ENCODE measurements around the gene C5orf46. TPM values are rescaled to one million over a fixed set of nuclear protein-coding genes. Genes with fewer than 3 reads are reported as not detected.

Gene C5orf46
- total RNA-seq, 4 donors from 2014 or later = 28.2 to 130 (median 86.4) TPM

GRCh38 chr5:147857302-147858129 is 48.8 kb downstream of the C5orf46 start:
- Histone ChIP-seq H3K27me3 (no peaks in the 10 kb centered on the region), H3K36me3 (no peaks in the 10 kb centered on the region), H3K4me1 (no peaks in the 10 kb centered on the region), H3K9me3 (no peaks in the 10 kb centered on the region), H3K27ac (no peak overlapping the region), H3K4me3 (no peak overlapping the region)
- TF ChIP-seq, protein P1, sequence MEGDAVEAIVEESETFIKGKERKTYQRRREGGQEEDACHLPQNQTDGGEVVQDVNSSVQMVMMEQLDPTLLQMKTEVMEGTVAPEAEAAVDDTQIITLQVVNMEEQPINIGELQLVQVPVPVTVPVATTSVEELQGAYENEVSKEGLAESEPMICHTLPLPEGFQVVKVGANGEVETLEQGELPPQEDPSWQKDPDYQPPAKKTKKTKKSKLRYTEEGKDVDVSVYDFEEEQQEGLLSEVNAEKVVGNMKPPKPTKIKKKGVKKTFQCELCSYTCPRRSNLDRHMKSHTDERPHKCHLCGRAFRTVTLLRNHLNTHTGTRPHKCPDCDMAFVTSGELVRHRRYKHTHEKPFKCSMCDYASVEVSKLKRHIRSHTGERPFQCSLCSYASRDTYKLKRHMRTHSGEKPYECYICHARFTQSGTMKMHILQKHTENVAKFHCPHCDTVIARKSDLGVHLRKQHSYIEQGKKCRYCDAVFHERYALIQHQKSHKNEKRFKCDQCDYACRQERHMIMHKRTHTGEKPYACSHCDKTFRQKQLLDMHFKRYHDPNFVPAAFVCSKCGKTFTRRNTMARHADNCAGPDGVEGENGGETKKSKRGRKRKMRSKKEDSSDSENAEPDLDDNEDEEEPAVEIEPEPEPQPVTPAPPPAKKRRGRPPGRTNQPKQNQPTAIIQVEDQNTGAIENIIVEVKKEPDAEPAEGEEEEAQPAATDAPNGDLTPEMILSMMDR (IDR thresholded peaks at IDR 0.05) = peak; percentile 54 to 77
- TF ChIP-seq POLR2AphosphoS5 (IDR thresholded peaks at IDR 0.05) (no peak), EP300 (IDR thresholded peaks at IDR 0.05) (no peak), POLR2A (IDR thresholded peaks at IDR 0.05) (no peak)
- DNase-seq (ENCODE audit: low spot score in 2 of 2) = peak in 1 of 2 donors; percentile 64
- 1% methylated on average over 2 of the region's 2 CpGs for WGBS

DNA sequence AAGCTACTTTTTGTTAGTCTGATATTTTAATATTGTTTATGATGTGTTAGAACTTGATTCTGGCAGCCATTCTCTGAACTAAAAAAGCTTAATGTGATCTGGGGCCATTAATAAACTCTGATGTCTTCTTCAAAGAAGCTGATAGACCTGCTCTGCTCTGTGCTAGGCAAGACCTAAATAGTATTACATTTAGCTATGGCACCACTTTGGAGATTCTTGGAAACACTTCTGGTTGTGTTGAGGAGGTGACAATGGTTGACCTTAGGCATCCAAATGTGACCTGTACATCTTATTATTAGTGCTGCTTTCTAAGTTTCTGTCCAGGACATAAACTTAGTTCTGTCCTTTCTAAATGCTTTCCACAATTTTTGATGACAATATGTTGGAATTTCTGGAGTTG is 49.5 kb downstream of the C5orf46 start:
- H3K36me3 ChIP-seq = no peaks in the 10 kb centered on the region
- H3K27me3 ChIP-seq = no peaks in the 10 kb centered on the region
- no peaks in the 10 kb centered on the region for H3K9me3 ChIP-seq
- H3K27ac ChIP-seq = no peak overlapping the region
- TF ChIP-seq, protein P1 (IDR thresholded peaks at IDR 0.05) = no peak
- TF ChIP-seq POLR2A (IDR thresholded peaks at IDR 0.05) (no peak), POLR2AphosphoS5 (IDR thresholded peaks at IDR 0.05) (no peak), EP300 (IDR thresholded peaks at IDR 0.05) (no peak)
- no peak for DNase-seq (ENCODE audit: low spot score in 2 of 2)
- H3K4me1 ChIP-seq = no peaks in the 10 kb centered on the region
- no peak overlapping the region for H3K4me3 ChIP-seq

DNA sequence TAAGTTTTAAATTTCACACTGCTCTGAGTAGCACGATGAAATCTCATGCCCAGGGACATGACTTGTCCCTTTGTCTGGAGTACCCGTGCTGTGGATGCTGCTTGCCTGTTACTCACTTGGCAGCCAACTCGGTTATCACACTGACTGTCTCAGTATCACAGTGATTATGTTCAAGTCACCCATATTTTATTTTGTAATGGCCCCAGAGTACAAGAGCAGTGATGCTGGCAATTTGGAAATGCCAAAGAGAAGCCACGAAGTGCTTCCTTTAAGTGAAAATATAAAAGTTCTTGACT is 50.6 kb downstream of the C5orf46 start:
- TF ChIP-seq POLR2AphosphoS5 (IDR thresholded peaks at IDR 0.05) = no peak
- no peak for TF ChIP-seq POLR2A (IDR thresholded peaks at IDR 0.05)
- no peak for TF ChIP-seq EP300 (IDR thresholded peaks at IDR 0.05)
- TF ChIP-seq, protein P1 (IDR thresholded peaks at IDR 0.05) = no peak
- no peaks in the 10 kb centered on the region for H3K4me1 ChIP-seq
- no peak overlapping the region for H3K4me3 ChIP-seq
- no peak for DNase-seq (ENCODE audit: low spot score in 2 of 2)
- no peaks in the 10 kb centered on the region for H3K36me3 ChIP-seq
- no peaks in the 10 kb centered on the region for H3K9me3 ChIP-seq
- no peaks in the 10 kb centered on the region for H3K27me3 ChIP-seq
- 39% methylated on average over 4 of the region's 4 CpGs for WGBS
- no peak overlapping the region for H3K27ac ChIP-seq

GRCh38 chr5:147854894-147855773 is 51.2 kb downstream of the C5orf46 start:
- 76% methylated on average over 11 of the region's 11 CpGs for WGBS
- Histone ChIP-seq H3K27me3 (no peaks in the 10 kb centered on the region), H3K36me3 (no peaks in the 10 kb centered on the region), H3K4me1 (no peaks in the 10 kb centered on the region), H3K9me3 (no peaks in the 10 kb centered on the region), H3K4me3 (no peak overlapping the region), H3K27ac (no peak overlapping the region)
- TF ChIP-seq POLR2AphosphoS5 (IDR thresholded peaks at IDR 0.05) (no peak), POLR2A (IDR thresholded peaks at IDR 0.05) (no peak), EP300 (IDR thresholded peaks at IDR 0.05) (no peak)
- TF ChIP-seq, protein P1 (IDR thresholded peaks at IDR 0.05) = no peak
- DNase-seq (ENCODE audit: low spot score in 2 of 2) = no peak

GRCh38 chr5:147854331-147854730 is 52.0 kb downstream of the C5orf46 start:
- whole genome bisulfite sequencing = 66% methylated on average over 3 of the region's 3 CpGs
- Histone ChIP-seq H3K9me3 (no peaks in the 10 kb centered on the region), H3K36me3 (no peaks in the 10 kb centered on the region), H3K4me1 (no peaks in the 10 kb centered on the region), H3K27me3 (no peaks in the 10 kb centered on the region), H3K4me3 (no peak overlapping the region), H3K27ac (no peak overlapping the region)
- DNase-seq (ENCODE audit: low spot score in 2 of 2) = no peak
- no peak for TF ChIP-seq POLR2AphosphoS5 (IDR thresholded peaks at IDR 0.05)
- TF ChIP-seq, protein P1 (IDR thresholded peaks at IDR 0.05) = no peak

Data from suprapubic skin (tissue), 4 donors.